CD4-positive, alpha-beta T cell treated with Interleukin-6 at 100 ng/mL for 8 hours (primary cell): ENCODE data around the gene COX5A.

Experiments used
- DNase-seq: peaks from one replicate; pipeline ENCODE4 v3.0.0-alpha.2; 2020; ENCODE audit warnings: mixed read lengths, low spot score

The COX5A gene

GRCh38 chr15:74937590-74938371 is at the start of gene COX5A:
Gene COX5A (minus strand): TSS chr15:74938073. CDS start chr15:74938014, 59 bp downstream.
- DNase-seq = peak; percentile 91

GRCh38 chr15:74983725-74984231 is 45.9 kb upstream of the COX5A start:
- no peak for DNase-seq

- DNase-seq = no peak
Observed at GRCh38 chr15:74982183-74982582, 44.3 kb upstream of the COX5A start.

- DNase-seq = no peak
Observed at GRCh38 chr15:74978503-74978902, 40.6 kb upstream of the COX5A start.

GRCh38 chr15:74978077-74978476 is 40.2 kb upstream of the COX5A start:
- no peak for DNase-seq

- DNase-seq = no peak
Observed at GRCh38 chr15:74977599-74977998, 39.7 kb upstream of the COX5A start.

- no peak for DNase-seq
Observed at GRCh38 chr15:74976159-74976558, 38.3 kb upstream of the COX5A start.

GRCh38 chr15:74967670-74968069 is 29.8 kb upstream of the COX5A start:
- no peak for DNase-seq

GRCh38 chr15:74964794-74965193 is 26.9 kb upstream of the COX5A start:
- DNase-seq = no peak

DNA sequence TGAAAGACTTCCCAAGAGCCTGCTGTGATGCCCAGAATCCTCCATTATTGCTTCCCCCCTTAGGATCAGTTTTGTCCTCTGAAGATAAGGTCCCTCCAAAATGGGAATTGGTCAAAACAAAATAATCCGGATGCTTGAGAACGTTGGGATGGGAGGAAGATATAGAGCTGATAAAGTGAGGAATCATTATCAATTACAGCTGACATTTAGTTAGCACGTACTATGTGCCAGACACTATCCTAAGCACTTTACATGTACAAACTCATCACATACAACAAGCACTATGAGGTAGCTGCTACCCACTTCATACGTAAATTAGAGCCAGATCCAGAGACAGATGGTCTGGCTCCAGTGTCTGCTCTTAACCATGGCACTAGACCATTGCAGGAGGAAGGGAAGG is 25.3 kb upstream of the COX5A start:
- no peak for DNase-seq

- DNase-seq = no peak
Observed at GRCh38 chr15:74962671-74963070, 24.8 kb upstream of the COX5A start.

- DNase-seq = no peak
Observed at GRCh38 chr15:74962219-74962618, 24.3 kb upstream of the COX5A start.

DNA sequence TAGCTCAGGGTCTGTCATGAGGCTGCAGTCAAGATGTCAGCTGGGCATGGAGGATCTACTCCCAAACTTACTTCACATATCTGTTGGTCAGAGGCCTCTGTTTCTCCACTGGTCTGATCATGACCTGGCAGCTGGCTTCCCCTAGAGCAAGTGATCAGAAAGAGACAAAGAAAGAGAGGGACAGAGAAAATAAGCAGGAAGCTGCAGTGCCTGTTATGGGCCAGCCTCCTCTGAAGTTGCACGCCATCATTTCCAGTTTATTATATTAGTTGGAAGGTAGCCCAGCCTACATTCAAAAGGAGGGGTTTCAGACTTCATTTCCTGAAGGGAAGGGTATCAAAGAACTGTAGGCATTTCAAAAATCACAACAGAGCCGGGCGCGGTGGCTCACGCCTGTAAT is 23.7 kb upstream of the COX5A start:
- no peak for DNase-seq

GRCh38 chr15:74960995-74961588 is 23.2 kb upstream of the COX5A start:
- DNase-seq = no peak

DNA sequence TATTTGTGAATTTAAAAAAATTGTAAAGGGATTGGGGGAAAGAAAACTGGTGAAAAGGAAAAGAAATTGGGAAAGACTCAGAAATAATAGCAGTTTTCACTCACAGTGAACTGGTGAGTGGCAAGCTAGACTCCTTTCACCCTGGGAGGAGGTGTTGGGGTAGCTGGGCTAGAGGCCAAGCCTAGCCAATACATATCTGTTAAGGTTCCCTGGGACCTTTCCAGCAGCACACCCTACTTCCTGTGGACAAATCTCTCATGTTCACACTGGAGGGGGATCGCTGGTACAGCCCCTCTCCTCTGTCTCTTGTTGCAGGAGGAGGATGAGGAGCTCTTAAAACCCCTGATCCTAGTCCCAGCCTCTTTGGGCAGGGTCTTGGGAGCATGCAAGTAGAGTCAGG is 22.4 kb upstream of the COX5A start:
- DNase-seq = no peak

DNA sequence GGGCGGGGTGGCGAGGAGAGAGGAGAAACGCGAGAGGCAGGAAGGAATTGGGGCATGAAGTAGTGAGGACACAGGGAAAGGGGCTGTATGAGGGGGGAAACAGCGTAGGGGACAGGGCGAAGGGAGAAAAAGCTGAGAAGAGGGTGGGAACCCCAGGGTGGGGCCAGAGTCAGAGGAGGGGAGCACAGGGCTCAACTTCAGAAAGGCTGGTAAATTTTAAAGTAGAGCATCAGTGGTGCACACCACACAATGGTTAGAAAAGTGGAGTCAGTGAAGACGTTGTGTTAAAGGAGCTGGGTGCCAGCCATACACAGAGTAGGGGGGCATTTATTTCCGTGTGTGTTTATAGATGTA is 21.7 kb upstream of the COX5A start:
- DNase-seq = no peak

DNA sequence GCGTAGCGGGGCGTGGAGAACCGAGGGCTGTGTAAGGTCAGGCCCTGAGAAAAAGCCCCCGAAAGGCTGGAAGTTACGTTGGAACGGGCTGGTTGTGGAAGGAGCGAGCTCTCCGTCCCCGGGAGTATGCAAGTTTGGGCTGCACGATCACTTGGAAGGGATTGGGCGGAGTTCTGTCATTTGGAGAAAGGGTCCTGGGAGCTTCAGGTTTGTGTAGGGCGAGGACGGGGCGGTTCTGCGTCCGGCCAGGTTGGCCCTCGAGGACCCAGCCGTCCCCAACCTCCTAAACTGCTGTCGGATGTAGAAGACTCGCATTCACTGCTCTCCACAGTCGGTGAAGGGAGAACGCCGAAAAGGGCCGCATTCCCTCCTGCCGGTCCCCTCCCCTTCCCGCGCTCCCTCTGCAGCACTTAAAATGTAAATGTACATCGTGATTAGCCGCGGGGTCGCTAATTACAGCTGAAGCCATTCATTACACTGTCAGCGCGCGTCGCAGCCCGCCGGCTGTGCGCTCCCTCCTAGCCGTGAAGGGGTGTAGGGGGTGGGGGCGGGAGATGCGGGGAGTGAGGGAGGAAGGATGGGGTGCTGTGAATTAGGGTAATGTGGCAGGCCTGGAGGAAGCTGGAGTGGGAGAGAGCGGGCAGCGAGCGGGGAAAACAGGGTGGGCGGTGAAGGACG is 21.2 kb upstream of the COX5A start:
- no peak for DNase-seq

GRCh38 chr15:74958320-74958907 is 20.5 kb upstream of the COX5A start:
- DNase-seq = no peak

- no peak for DNase-seq
Observed at GRCh38 chr15:74957476-74958035, 19.7 kb upstream of the COX5A start.

GRCh38 chr15:74956648-74957475 is 19.0 kb upstream of the COX5A start, which contains the start of gene RPP25:
Gene RPP25 (minus strand): TSS chr15:74956772. CDS start chr15:74956583, 189 bp downstream.
- DNase-seq = peak; percentile 50
